Ascending aorta (tissue), 2 donors: ENCODE results near the gene ITGBL1. TPM values are rescaled to one million over a fixed set of nuclear protein-coding genes. Genes with fewer than 3 reads are reported as not detected.

ENCODE experiments used
- DNase-seq, 2 donors: peaks; one replicate each; pipeline ENCODE4 v3.0.0-alpha.2; 2019; ENCODE audit warnings: low spot score in 2 of 2
- H3K27ac ChIP-seq, 2 donors: fragments of 200-600 bp; sonication (generic); one replicate each; pipeline ENCODE4 v1.5.1; 2016 to 2017; ENCODE audit warnings: mild to moderate bottlenecking in 1 of 2
- H3K27me3 ChIP-seq: fragments of 200-600 bp; sonication (generic); one replicate; pipeline ENCODE4 v1.5.1; 2017
- H3K36me3 ChIP-seq, 2 donors: fragments of 200-600 bp; sonication (generic); one replicate each; pipeline ENCODE4 v1.5.1; 2016
- H3K4me1 ChIP-seq, 2 donors: fragments of 200-600 bp; sonication (generic); one replicate each; pipeline ENCODE4 v1.5.1; 2016 to 2017; ENCODE audit warnings: mild to moderate bottlenecking in 1 of 2
- H3K4me3 ChIP-seq, 2 donors: fragments of 200-600 bp; sonication (generic); one replicate each; pipeline ENCODE4 v1.5.1; 2016 to 2017; ENCODE audit warnings: mild to moderate bottlenecking in 1 of 2
- H3K9me3 ChIP-seq, 2 donors: fragments of 200-600 bp; sonication (generic); one replicate each; pipeline ENCODE4 v1.5.1; 2016
- CTCF ChIP-seq, 3 experiments: fragments of 200-600 bp in 2 of 3; fragments of 450-650 bp in 1 of 3; sonication (generic) in 2 of 3; IDR thresholded peaks; one replicate each; pipeline ENCODE4 v1.5.1; 2016 to 2019; ENCODE audit warnings: antibody characterized with exemption in 3 of 3, mild to moderate bottlenecking in 1 of 3, moderate library complexity in 1 of 3
- intact Hi-C: fragments of 100-400 bp; cut with DNase I; formaldehyde crosslinking; loops from one replicate; pipeline ENCODE4 v1.15.1; 2023
- total RNA-seq: library from RNA; depleted of rRNA; stranded (reverse); fragments of >200 nt; gene quantifications from one replicate; pipeline ENCODE4 v1.1.0, GENCODE V29; 2016

ITGBL1 gene
- total RNA-seq, 1 donor from 2014 or later = 47.1 TPM

GRCh38 chr13:101747039-101747438 lies 294.6 kb downstream of the ITGBL1 start:
- H3K27ac ChIP-seq = no peak overlapping the region
- no peaks in the 10 kb centered on the region for H3K36me3 ChIP-seq
- intact Hi-C loops = no loop called here
- DNase-seq = no peak
- H3K4me1 ChIP-seq = no peaks in the 10 kb centered on the region
- H3K27me3 ChIP-seq = no peaks in the 10 kb centered on the region
- no peak for TF ChIP-seq CTCF (IDR thresholded peaks at IDR 0.05)
- H3K4me3 ChIP-seq = no peak overlapping the region
- H3K9me3 ChIP-seq = no peaks in the 10 kb centered on the region

- no peaks in the 10 kb centered on the region for H3K9me3 ChIP-seq
- no peak for TF ChIP-seq CTCF (IDR thresholded peaks at IDR 0.05)
- H3K36me3 ChIP-seq = no peaks in the 10 kb centered on the region
- intact Hi-C loops = no loop called here
- DNase-seq = no peak
- no peak overlapping the region for H3K4me3 ChIP-seq
- no peak overlapping the region for H3K27ac ChIP-seq
- H3K4me1 ChIP-seq = no peaks in the 10 kb centered on the region
- no peaks in the 10 kb centered on the region for H3K27me3 ChIP-seq
Measured at GRCh38 chr13:101749584-101749983, 297.1 kb downstream of the ITGBL1 start.

GRCh38 chr13:101751488-101751887 lies 299.0 kb downstream of the ITGBL1 start:
- intact Hi-C loops = no loop called here

GRCh38 chr13:101752432-101752831 lies 300.0 kb downstream of the ITGBL1 start:
- H3K27me3 ChIP-seq = no peaks in the 10 kb centered on the region
- H3K9me3 ChIP-seq = no peaks in the 10 kb centered on the region
- no peaks in the 10 kb centered on the region for H3K36me3 ChIP-seq
- no peak for DNase-seq
- no peak for TF ChIP-seq CTCF (IDR thresholded peaks at IDR 0.05)
- no peaks in the 10 kb centered on the region for H3K4me1 ChIP-seq
- H3K27ac ChIP-seq = no peak overlapping the region
- no peak overlapping the region for H3K4me3 ChIP-seq
- intact Hi-C loops = no loop called here

More at GRCh38 chr13:101751488-101751887, 299.0 kb downstream of the ITGBL1 start:
- Histone ChIP-seq H3K4me3 (no peak overlapping the region), H3K27ac (no peak overlapping the region), H3K9me3 (no peaks in the 10 kb centered on the region), H3K4me1 (no peaks in the 10 kb centered on the region), H3K36me3 (no peaks in the 10 kb centered on the region), H3K27me3 (no peaks in the 10 kb centered on the region)
- no peak for TF ChIP-seq CTCF (IDR thresholded peaks at IDR 0.05)
- DNase-seq = no peak

GRCh38 chr13:101755228-101755887 lies 302.9 kb downstream of the ITGBL1 start:
- no peaks in the 10 kb centered on the region for H3K27me3 ChIP-seq
- DNase-seq = no peak
- no peak for TF ChIP-seq CTCF (IDR thresholded peaks at IDR 0.05)
- no peaks in the 10 kb centered on the region for H3K4me1 ChIP-seq
- H3K36me3 ChIP-seq = no peaks in the 10 kb centered on the region
- no peaks in the 10 kb centered on the region for H3K9me3 ChIP-seq
- no peak overlapping the region for H3K27ac ChIP-seq
- H3K4me3 ChIP-seq = no peak overlapping the region
- intact Hi-C loops = no loop called here
